SJSA1 (cell line): ENCODE results near the gene BRAP. TPM values are rescaled to one million over a fixed set of nuclear protein-coding genes. Genes with fewer than 3 reads are reported as not detected.
"Not testable (repeated sequence)": the region's sequence is repeated elsewhere in the genome, so short reads cannot be mapped to it uniquely, and the experiment has no call there.

Experiments used
- DNase-seq, 2 experiments: peaks; one replicate each; pipeline ENCODE4 v3.0.0-alpha.2; 2015 to 2020; ENCODE audit warnings: low spot score in 2 of 2, low read depth in 1 of 2
- H3K27ac ChIP-seq: fragments of 250-450 bp; sonication (Bioruptor Pico); 2 replicates; pipeline ENCODE4 v1.5.1; 2020; ENCODE audit warnings: mild to moderate bottlenecking, moderate library complexity
- H3K27me3 ChIP-seq: fragments of 250-450 bp; sonication (Bioruptor Pico); replicated peaks from 2 replicates; pipeline ENCODE4 v1.5.1; 2020; ENCODE audit warnings: mild to moderate bottlenecking, moderate library complexity
- H3K36me3 ChIP-seq: fragments of 250-450 bp; sonication (Bioruptor Pico); 2 replicates; pipeline ENCODE4 v1.5.1; 2020; ENCODE audit warnings: mild to moderate bottlenecking
- H3K4me1 ChIP-seq: fragments of 250-450 bp; sonication (Bioruptor Pico); replicated peaks from 2 replicates; pipeline ENCODE4 v1.6.1; 2021; ENCODE audit warnings: mild to moderate bottlenecking
- H3K4me3 ChIP-seq: fragments of 250-450 bp; sonication (Bioruptor Pico); 2 replicates; pipeline ENCODE4 v1.5.1; 2020; ENCODE audit warnings: mild to moderate bottlenecking
- H3K9me3 ChIP-seq: fragments of 250-450 bp; sonication (Bioruptor Pico); replicated peaks from 2 replicates; pipeline ENCODE4 v1.5.1; 2020; ENCODE audit warnings: mild to moderate bottlenecking
- total RNA-seq: library from RNA; depleted of rRNA; stranded (reverse); fragments of >200 nt; shearing (Covaris generic); gene quantifications from 2 replicates; pipeline ENCODE4 v1.2.3, GENCODE V29; 2014

Gene BRAP
- total RNA-seq, 1 experiment from 2014 or later = 18.4 TPM

DNA sequence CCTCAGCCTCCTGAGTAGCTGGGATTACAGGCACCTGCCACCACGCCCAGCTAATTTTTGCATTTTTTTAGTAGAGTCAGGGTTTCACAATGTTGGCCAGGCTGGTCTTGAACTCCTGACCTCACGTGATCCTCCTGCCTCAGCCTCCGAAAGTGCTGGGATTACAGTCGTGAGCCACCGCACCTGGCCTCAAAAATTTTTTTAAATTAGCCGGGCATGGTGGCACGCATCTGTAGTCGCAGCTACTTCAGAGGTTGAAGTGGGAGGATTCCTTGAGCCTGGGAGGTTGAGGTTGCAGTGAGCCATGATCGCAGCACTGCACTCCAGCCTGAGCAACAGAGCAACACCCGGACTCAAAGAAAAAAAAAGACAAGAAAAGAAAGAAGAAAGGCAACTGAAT is 67.9 kb downstream of the BRAP start:
- not testable (repeated sequence) for H3K27me3 ChIP-seq, DNase-seq, H3K36me3 ChIP-seq

DNA sequence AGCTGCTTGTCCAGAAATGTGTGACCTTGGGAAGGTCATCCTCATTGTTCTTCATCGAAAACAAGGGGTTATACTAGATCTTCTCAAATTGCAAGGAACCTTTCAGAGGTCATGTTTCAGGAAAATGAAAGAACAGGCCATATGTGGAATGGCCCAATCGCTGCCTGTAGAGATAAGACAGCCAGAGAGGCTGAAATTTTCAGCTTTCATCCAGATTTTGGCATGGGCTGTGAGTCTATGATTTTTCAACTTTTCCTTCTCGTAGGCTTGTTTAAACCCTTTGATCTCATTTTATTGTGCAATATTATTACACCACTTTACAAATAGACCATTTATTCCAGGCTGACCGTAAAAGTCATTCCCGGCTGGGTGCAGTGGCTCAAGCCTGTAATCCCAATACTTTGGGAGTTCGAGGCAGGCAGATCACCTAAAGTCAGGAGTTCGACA is 69.6 kb downstream of the BRAP start:
- Histone ChIP-seq H3K4me3 (no peak overlapping the region), H3K27me3 (no peaks in the 10 kb centered on the region), H3K9me3 (no peaks in the 10 kb centered on the region), H3K27ac (no peak overlapping the region), H3K36me3 (no peaks in the 10 kb centered on the region), H3K4me1 (no peaks in the 10 kb centered on the region)
- DNase-seq = no peak

More for the DNA sequence above, 67.9 kb downstream of the BRAP start:
- not testable (repeated sequence) for H3K4me1 ChIP-seq, H3K27ac ChIP-seq, H3K4me3 ChIP-seq, H3K9me3 ChIP-seq

DNA sequence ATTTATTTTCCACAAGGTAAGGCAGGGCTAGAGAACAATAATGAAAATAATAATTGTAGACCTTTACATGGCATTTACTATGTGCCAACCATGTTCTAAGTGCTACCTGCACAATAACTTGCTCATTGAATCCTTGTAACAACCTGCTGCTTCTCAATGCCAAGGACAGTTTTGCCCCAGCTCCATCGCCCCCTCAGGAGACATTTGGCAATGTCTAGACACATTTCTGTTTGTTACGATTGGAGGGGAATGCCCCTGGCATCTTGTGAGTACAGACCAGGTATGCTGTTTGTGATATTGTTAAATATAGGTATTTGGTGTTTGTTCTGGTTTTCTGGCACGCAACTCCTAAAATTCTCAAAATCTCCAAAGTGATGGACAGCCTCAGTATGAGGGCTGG is 78.5 kb downstream of the BRAP start:
- H3K9me3 ChIP-seq = no peaks in the 10 kb centered on the region
- no peaks in the 10 kb centered on the region for H3K27me3 ChIP-seq
- DNase-seq = no peak
- no peak overlapping the region for H3K4me3 ChIP-seq
- H3K36me3 ChIP-seq = no peaks in the 10 kb centered on the region
- H3K27ac ChIP-seq = no peak overlapping the region
- H3K4me1 ChIP-seq = no peaks in the 10 kb centered on the region

DNA sequence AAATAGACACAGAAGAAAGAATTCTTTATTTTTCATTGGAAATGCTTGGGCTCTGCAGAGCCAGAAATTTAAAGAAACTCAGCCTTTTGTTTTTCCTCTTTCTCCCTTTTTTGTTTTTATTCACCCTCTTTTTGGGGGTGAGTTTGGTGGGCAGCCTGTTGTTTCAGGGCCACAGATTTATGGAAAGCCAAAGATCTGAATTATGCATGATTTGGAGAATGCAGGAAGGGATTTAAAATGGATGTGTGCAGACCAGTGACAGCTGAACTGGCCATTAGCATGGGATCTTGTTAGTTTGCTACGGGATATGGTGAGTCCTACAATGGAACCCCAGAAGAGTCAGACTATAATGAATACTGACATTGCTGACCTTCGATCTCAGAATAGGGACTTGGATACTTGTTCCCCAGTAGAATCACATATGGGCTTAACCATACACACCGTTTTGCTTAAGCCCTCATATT is 79.0 kb downstream of the BRAP start:
- no peaks in the 10 kb centered on the region for H3K27me3 ChIP-seq
- no peak for DNase-seq
- H3K9me3 ChIP-seq = no peaks in the 10 kb centered on the region
- H3K4me1 ChIP-seq = no peaks in the 10 kb centered on the region
- H3K4me3 ChIP-seq = no peak overlapping the region
- H3K27ac ChIP-seq = no peak overlapping the region
- no peaks in the 10 kb centered on the region for H3K36me3 ChIP-seq

DNA sequence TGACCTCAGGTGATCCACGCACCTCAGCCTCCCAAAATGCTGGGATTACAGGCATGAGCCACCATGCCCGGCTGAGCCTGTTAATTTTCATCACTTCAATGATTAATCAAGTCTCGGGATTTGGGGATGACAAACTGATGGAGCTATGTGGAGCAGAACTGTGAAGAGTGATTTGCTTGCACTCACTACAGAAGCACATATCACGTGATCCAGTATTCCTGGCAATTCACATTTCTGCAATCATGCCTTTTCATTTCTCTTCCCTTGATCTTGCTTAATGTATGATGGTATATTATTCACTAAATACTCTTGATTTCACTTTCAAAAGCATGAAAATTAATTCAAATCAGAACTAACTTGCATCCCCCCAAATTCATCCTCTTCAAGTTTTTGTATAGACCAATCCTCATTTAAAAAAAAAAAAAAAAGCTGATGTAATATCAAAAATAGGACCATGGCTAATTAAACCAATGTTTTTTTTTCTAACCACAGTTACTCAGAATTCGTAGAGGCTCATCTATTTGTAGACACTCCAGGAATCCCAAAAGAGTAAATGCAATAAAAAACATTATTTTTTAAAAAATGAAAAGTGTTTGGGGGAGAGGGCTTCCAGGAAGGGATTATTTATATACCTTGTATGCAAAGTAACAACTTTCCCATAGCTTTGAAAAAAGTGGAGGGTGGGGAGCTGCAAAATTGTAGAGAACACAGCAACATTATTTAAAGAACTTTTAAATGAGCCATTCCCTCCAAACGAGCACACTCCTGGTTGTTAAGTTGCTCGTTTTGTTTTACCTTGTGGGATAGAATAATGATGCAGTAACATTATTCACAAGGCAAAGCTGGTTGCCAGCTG is 79.6 kb downstream of the BRAP start:
- no peak for DNase-seq
- Histone ChIP-seq H3K9me3 (no peaks in the 10 kb centered on the region), H3K4me1 (no peaks in the 10 kb centered on the region)

DNA sequence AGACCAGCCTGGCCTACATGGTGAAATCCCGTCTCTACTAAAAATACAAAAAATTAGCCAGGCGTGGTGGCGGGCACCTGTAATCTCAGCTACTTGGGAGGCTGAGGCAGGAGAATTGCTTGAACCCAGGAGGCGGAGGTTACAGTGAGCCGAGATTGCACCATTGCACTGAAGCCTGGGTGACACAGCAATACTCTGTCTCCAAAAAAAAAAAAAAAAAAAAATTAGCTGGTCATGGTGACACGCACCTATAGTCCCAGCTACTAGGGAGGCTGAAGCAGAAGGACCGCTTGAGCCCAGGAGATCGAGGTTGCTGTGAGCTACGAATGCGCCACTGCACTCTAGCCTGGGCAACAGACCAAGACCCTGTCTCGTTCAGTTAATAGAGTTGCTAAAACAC is 82.9 kb downstream of the BRAP start:
- not testable (repeated sequence) for DNase-seq, H3K9me3 ChIP-seq, H3K27me3 ChIP-seq, H3K27ac ChIP-seq, H3K4me3 ChIP-seq, H3K36me3 ChIP-seq
- peaks cover 12% of the 10 kb centered on the region for H3K4me1 ChIP-seq

More for the DNA sequence above, 79.6 kb downstream of the BRAP start:
- no peaks in the 10 kb centered on the region for H3K27me3 ChIP-seq
- no peak overlapping the region for H3K4me3 ChIP-seq
- H3K27ac ChIP-seq = no peak overlapping the region
- H3K36me3 ChIP-seq = no peaks in the 10 kb centered on the region

DNA sequence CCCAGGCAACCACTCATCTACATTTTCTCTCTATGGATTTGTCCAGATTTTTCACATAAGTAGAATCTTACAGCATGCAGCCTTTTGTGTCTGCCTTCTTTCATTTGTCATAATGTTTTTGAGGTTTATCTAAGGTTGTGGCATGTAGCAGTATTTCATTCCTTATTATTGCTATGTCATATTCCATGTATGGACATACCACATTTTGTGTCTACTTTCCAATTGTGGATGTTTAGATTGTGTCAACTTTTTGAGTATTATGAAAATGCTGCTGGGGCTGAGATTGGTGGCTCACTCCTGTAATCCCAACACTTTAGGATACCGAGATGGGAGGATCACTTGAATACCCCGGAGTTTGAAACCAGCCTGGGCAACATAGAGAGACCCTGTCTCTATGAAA is 83.4 kb downstream of the BRAP start:
- DNase-seq = no peak
- Histone ChIP-seq H3K27me3 (no peaks in the 10 kb centered on the region), H3K4me1 (peaks cover 13% of the 10 kb centered on the region), H3K9me3 (no peaks in the 10 kb centered on the region), H3K36me3 (peaks cover 9% of the 10 kb centered on the region), H3K27ac (no peak overlapping the region), H3K4me3 (no peak overlapping the region)

DNA sequence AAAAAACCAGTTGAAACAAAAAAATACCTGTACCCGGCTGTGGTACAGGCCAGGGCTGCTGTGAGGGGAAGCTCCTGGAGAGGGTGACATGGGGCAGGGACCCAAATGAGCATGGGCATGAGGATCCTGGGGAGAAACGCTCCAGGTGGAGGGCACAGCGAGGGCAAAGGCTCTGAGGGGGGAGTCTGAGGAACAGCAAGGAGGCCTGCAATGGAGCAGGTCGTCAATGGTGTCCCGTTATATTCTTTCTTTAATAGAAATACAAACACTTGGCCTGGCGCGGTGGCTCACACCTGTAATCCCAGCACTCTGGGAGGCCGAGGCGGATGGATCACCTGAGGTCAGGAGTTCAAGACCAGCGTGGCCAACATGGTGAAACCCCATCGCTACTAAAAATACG is 84.8 kb downstream of the BRAP start:
- H3K36me3 ChIP-seq, H3K27me3 ChIP-seq, H3K9me3 ChIP-seq, H3K4me3 ChIP-seq, DNase-seq, H3K27ac ChIP-seq: not testable (repeated sequence)
- H3K4me1 ChIP-seq = peaks cover 22% of the 10 kb centered on the region

DNA sequence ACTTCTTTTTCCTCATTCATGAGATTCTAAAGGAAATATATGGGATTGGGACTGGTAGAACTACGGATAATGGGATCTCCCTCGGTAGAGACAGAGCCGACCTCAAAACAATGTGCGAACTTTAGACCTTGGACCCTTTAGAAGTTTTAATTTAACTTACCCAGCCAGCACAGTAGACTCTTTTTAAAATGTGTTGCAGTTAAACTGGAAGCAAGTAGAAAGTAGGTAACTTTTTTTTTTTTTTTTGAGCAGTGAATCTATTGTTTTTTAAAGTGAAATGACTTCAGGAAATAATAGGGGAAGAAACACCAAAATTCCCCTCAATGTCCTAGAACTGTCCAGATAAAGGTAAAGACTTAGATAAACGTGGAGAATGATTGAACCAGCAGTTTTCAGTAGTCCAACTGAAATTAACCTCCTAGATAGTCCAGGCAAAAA is 85.5 kb downstream of the BRAP start:
- no peaks in the 10 kb centered on the region for H3K9me3 ChIP-seq
- peaks cover 9% of the 10 kb centered on the region for H3K36me3 ChIP-seq
- peak overlapping the region; percentile 96 for H3K27ac ChIP-seq
- H3K4me1 ChIP-seq = peaks cover 26% of the 10 kb centered on the region
- H3K4me3 ChIP-seq = peak overlapping the region; percentile 98
- no peak for DNase-seq
- H3K27me3 ChIP-seq = no peaks in the 10 kb centered on the region

DNA sequence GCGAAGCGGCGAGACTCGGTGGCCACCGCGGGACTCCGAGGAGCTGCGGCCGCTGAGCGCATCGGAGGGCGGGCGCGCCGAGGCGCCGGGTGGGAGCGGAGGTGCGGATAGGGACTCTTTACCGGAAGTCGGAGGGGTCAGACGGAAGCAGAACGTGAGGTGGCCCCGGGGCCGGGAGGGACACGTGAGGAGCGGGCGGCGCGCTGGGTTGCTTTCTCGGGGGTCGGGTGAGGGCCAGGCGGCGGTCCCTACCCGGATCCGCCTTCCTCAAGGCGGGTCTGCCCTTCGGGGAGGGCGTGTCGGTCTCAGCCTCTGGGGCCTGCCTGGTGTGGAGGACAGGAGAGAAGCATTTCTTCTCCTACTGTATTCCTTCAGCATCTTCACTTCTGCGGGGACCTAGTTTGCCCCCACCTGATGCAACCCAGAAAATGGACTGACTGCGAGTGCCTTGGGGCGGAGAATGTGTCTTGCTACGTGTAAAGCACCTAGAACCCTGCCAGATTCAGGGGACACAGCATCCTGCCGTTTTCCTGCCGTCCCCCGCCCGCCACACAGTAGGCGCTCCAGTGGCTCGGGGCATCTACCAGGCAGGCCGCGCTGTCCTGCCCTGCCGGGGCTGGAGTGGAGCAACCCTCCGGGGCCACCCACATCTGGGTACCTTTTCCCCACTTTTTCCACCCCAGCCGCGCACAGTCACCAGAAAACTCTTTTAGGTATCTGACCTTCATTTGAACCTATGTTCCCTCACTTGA is 86.1 kb downstream of the BRAP start:
- Histone ChIP-seq H3K27me3 (no peaks in the 10 kb centered on the region), H3K4me3 (peak overlapping the region; percentile 98), H3K27ac (peak overlapping the region; percentile 96), H3K4me1 (peaks cover 26% of the 10 kb centered on the region), H3K36me3 (peaks cover 9% of the 10 kb centered on the region), H3K9me3 (no peaks in the 10 kb centered on the region)
- peak; percentile 90 to 93 for DNase-seq

DNA sequence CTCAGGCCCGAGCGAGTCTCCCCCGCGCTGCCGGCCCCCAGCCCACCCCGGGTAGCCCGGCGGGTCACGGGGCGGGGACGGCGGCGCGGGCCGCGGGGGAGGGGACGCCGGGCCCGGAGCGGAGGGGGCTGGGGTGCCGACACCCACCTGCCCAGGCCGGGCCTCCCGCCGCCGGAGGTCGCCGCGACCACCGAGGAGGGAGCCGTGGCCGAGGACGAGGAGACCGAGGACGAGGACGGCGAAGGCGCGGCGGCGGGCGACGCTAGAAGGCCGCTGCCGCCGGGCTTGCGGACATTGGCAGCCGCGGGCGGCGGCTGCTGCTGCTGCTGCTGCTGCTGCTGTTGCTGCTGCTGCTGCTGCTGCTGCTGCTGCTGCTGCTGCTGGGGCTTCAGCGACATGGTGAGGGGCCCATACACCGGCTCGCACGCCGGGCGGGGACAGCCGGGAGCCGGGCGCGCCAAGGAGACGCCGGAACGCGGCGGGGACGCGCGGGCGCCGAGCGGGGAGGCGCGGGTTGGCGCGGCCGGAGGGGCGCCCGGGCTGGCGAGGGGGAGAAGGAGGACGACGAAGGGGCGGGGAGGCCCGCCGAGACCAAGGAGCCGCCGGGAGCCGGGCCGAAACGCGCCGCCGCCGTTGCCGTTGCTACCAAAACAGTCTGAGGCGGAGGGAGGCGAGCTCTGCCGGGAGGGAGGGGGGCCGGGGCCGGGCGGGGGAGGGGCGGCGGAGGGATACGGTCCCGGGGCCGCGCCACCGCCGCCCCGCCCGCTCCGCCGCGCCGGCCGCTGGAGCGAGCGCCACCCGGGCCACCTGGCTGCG is 86.9 kb downstream of the BRAP start, which contains the start of gene ATXN2:
Gene ATXN2, minus strand, starts transcription at position 679 of the 816 bp plus-strand sequence. Its CDS starts 281 bp downstream, at position 398.
- Histone ChIP-seq H3K9me3 (no peaks in the 10 kb centered on the region), H3K27ac (peak within 1 kb of the TSS; percentile 96), H3K36me3 (peaks cover 9% of the 10 kb centered on the region), H3K27me3 (no peaks in the 10 kb centered on the region), H3K4me1 (peaks cover 32% of the 10 kb centered on the region), H3K4me3 (peak within 1 kb of the TSS; percentile 98)
- DNase-seq = peak; percentile 35 to 68

DNA sequence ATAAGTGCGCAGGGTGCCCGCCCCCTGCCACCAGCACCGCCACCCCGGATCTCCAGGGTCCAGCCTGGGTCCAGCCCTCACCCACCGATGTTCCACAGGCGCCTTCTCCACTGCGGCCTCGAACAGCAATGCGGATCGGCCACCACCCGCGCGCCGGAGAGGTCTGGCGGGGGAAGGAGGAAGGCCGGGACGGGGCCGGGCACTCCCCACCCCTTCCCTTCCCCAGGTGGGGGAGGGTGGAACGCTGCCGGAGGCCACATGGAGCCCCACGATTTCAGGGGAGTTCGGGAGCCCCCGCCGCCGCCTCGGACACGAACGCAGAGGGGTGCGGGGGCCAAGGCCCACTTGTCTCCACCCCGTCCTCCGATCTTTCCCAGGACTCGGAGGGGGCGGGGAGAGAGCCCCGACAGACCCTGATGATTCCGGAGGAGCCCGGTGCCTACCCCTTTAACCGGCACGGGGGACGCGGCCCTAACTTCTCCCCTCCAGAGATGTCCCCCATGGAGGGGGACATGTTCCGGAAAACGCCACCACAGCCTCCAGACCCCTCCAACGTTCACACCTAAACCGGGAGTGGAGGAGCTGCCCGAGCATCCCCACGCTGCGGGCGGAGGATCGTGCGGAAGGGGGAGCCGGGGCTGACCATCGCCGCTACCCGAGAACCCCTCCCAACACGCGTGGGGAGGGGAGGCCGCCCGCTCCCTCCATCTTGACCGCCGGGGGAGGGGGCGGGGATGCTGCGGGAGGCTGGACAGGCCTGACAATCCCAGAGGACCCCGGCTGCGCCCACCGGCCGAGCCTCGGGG is 87.7 kb downstream of the BRAP start:
- Histone ChIP-seq H3K4me3 (peak overlapping the region; percentile 98), H3K4me1 (peaks cover 32% of the 10 kb centered on the region), H3K27ac (peak overlapping the region; percentile 96; the same call in 1 of the 2 replicates), H3K9me3 (no peaks in the 10 kb centered on the region), H3K27me3 (no peaks in the 10 kb centered on the region), H3K36me3 (peaks cover 9% of the 10 kb centered on the region)
- DNase-seq = peak; percentile 46 to 48
